Naive B cell (primary cell): ENCODE data around the gene FBN2. TPM values are rescaled to one million over a fixed set of nuclear protein-coding genes. Genes with fewer than 3 reads are reported as not detected.

Source experiments
- ATAC-seq, 2 donors: fragments of 150-1000 bp; cut with Tn5 transposase; 2 replicates each; pipeline ENCODE4 v1.10.0; 2021; ENCODE audit warnings: low read depth in 2 of 2, mild to moderate bottlenecking in 2 of 2, moderate library complexity in 2 of 2
- DNase-seq: peaks from one replicate; pipeline ENCODE4 v3.0.0; 2022
- H3K27ac Mint-ChIP-seq, 6 donors: one replicate each; pipeline ENCODE4 v1.8.0; 2020 to 2022; ENCODE audit warnings: mild to moderate bottlenecking in 6 of 6, mixed read lengths in 6 of 6, moderate library complexity in 5 of 6, inconsistent platforms in 2 of 6
- H3K27me3 Mint-ChIP-seq, 3 donors: one replicate each; pipeline ENCODE4 v1.8.0; 2021 to 2022; ENCODE audit warnings: mixed read lengths in 3 of 3, mild to moderate bottlenecking in 1 of 3
- H3K36me3 Mint-ChIP-seq, 2 donors: one replicate each; pipeline ENCODE4 v1.8.0; 2020 to 2022; ENCODE audit warnings: mixed read lengths in 2 of 2, inconsistent platforms in 1 of 2, mild to moderate bottlenecking in 1 of 2
- H3K4me1 Mint-ChIP-seq, 3 donors: one replicate each; pipeline ENCODE4 v1.8.0; 2020 to 2022; ENCODE audit warnings: mixed read lengths in 3 of 3, inconsistent platforms in 1 of 3, mild to moderate bottlenecking in 1 of 3, moderate library complexity in 1 of 3
- H3K4me3 Mint-ChIP-seq, 8 donors: one replicate each; pipeline ENCODE4 v1.8.0; 2020 to 2022; ENCODE audit warnings: mild to moderate bottlenecking in 8 of 8, mixed read lengths in 8 of 8, moderate library complexity in 8 of 8, inconsistent platforms in 2 of 8
- H3K9me3 Mint-ChIP-seq, 7 donors: one replicate each; pipeline ENCODE4 v1.8.0; 2020 to 2022; ENCODE audit warnings: mixed read lengths in 7 of 7, mild to moderate bottlenecking in 5 of 7, inconsistent platforms in 2 of 7, moderate library complexity in 1 of 7
- polyA plus RNA-seq, 6 donors: library from polyadenylated mRNA; unstranded; fragments of 300-500 nt; fragmentation: Illumina TruSeq; gene quantifications; one replicate each; pipeline ENCODE4 v1.2.3, GENCODE V29; 2021; ENCODE audit warnings: low read depth in 6 of 6

FBN2 gene
- polyA plus RNA-seq, 6 donors from 2014 or later: 0.13 TPM; not detected in 5

GRCh38 chr5:128384068-128384467 lies 154.0 kb downstream of the FBN2 start:
- Mint-ChIP-seq H3K27ac (no peak overlapping the region), H3K36me3 (no peaks in the 10 kb centered on the region), H3K27me3 (no peaks in the 10 kb centered on the region), H3K4me1 (no peaks in the 10 kb centered on the region), H3K9me3 (peaks cover 0 to 5% (median 0%) of the 10 kb centered on the region in 7 donors), H3K4me3 (no peak overlapping the region)
- no peak for ATAC-seq
- DNase-seq: no peak

- no peak overlapping the region for H3K27ac Mint-ChIP-seq
- no peaks in the 10 kb centered on the region for H3K27me3 Mint-ChIP-seq
- peaks cover 0 to 4% (median 0%) of the 10 kb centered on the region in 7 donors for H3K9me3 Mint-ChIP-seq
- H3K36me3 Mint-ChIP-seq: no peaks in the 10 kb centered on the region
- DNase-seq: no peak
- no peak overlapping the region for H3K4me3 Mint-ChIP-seq
- ATAC-seq: no peak
- H3K4me1 Mint-ChIP-seq: no peaks in the 10 kb centered on the region
Observed at GRCh38 chr5:128380337-128380736, 157.7 kb downstream of the FBN2 start.

DNA sequence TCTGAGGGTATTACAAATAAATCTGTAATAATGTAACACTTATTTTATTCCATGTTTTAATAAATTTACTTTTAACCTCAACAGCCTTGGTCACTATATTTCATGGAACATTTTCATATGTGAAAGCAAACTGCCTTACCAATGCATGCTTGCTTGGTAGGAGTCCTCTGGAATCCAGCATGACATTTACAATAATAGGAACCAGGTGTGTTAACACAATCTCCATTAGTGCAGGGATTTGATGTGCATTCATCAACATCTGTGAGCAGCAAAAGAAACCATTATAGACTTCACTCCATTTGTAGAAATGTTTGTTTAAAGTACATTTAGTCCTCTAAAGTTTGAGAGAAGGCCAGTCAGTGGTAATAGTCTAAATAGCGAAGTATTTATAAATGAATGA lies 159.4 kb downstream of the FBN2 start:
- H3K36me3 Mint-ChIP-seq: no peaks in the 10 kb centered on the region
- DNase-seq (no peak), ATAC-seq (no peak)
- no peaks in the 10 kb centered on the region for H3K27me3 Mint-ChIP-seq
- no peak overlapping the region for H3K27ac Mint-ChIP-seq
- H3K9me3 Mint-ChIP-seq: peaks cover 0 to 4% (median 0%) of the 10 kb centered on the region in 7 donors
- H3K4me1 Mint-ChIP-seq: no peaks in the 10 kb centered on the region
- no peak overlapping the region for H3K4me3 Mint-ChIP-seq

- no peak for DNase-seq
- ATAC-seq: no peak
- Mint-ChIP-seq H3K27ac (no peak overlapping the region), H3K4me1 (no peaks in the 10 kb centered on the region), H3K4me3 (no peak overlapping the region), H3K36me3 (no peaks in the 10 kb centered on the region), H3K9me3 (peaks cover 0 to 4% (median 0%) of the 10 kb centered on the region in 7 donors), H3K27me3 (no peaks in the 10 kb centered on the region)
Observed at GRCh38 chr5:128378196-128378595, 159.8 kb downstream of the FBN2 start.

GRCh38 chr5:128376577-128376976 lies 161.5 kb downstream of the FBN2 start:
- H3K27me3 Mint-ChIP-seq: no peaks in the 10 kb centered on the region
- H3K4me1 Mint-ChIP-seq: no peaks in the 10 kb centered on the region
- ATAC-seq: no peak
- no peak overlapping the region for H3K4me3 Mint-ChIP-seq
- DNase-seq: no peak
- no peaks in the 10 kb centered on the region for H3K36me3 Mint-ChIP-seq
- H3K27ac Mint-ChIP-seq: no peak overlapping the region
- peaks cover 0 to 4% (median 0%) of the 10 kb centered on the region in 7 donors for H3K9me3 Mint-ChIP-seq

DNA sequence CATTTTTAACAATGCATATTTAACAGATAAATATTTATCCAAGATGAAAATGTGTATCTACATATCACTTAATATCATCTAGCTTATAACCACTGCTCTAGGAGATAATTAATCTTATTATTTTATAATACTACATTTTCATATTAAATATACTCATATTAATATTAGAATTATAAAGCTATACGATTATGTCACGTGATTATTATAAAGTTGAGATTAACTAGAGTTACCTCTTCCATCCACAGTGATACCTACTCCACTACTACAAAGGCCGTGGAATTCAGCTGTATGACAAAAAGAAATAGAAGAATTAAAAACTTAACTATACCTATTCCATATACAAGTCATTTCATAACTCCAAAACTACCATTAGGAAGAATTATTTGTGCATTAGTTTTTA lies 171.9 kb downstream of the FBN2 start:
- Mint-ChIP-seq H3K27me3 (no peaks in the 10 kb centered on the region), H3K4me1 (no peaks in the 10 kb centered on the region), H3K9me3 (no peaks in the 10 kb centered on the region), H3K36me3 (no peaks in the 10 kb centered on the region), H3K27ac (no peak overlapping the region), H3K4me3 (no peak overlapping the region)
- DNase-seq (no peak), ATAC-seq (no peak)

DNA sequence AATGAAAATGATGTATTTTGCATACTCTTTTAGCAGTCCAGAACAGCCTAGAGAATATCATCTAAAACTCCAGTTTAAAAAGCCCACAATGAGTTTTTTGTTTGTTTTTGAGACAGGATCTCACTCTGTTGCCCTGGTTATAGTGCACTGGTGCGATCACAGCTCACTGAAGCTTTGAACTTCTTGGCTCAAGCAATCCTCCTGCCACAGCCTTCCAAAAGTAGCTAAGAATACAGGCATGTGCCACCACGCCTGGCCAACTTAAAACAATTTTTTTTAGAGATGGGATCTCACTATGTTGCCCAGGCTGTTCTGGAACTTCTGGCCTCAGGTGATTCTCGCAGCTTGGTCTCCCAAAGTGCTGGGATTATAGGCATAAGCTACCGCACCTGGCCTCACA lies 175.7 kb downstream of the FBN2 start:
- no peak overlapping the region for H3K4me3 Mint-ChIP-seq
- H3K4me1 Mint-ChIP-seq: no peaks in the 10 kb centered on the region
- DNase-seq: no peak
- no peaks in the 10 kb centered on the region for H3K27me3 Mint-ChIP-seq
- H3K27ac Mint-ChIP-seq: no peak overlapping the region
- H3K9me3 Mint-ChIP-seq: no peaks in the 10 kb centered on the region
- ATAC-seq: no peak
- H3K36me3 Mint-ChIP-seq: no peaks in the 10 kb centered on the region

DNA sequence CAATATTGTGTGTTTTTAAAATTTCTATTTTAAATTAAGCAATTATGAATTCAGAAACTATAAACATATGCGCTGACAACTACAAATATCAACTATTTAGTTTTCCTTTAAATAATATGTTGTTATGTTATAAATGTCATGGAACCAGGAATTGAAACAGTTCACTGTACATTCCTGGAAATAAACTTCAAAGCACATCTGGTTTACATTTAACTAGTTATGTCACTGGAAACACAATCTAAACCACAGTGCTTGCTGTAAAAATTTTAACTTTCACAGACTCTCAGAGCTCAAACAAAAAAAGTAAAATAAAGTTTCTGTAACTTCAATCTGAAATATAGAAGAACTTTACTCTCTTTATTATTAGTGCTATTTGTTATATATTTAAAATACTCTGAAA lies 179.2 kb downstream of the FBN2 start:
- H3K9me3 Mint-ChIP-seq: peaks cover 0 to 6% (median 0%) of the 10 kb centered on the region in 7 donors
- ATAC-seq: no peak
- peaks cover 0 to 3% (median 0%) of the 10 kb centered on the region in 3 donors for H3K27me3 Mint-ChIP-seq
- no peaks in the 10 kb centered on the region for H3K4me1 Mint-ChIP-seq
- H3K27ac Mint-ChIP-seq: no peak overlapping the region
- DNase-seq: no peak
- no peak overlapping the region for H3K4me3 Mint-ChIP-seq
- H3K36me3 Mint-ChIP-seq: no peaks in the 10 kb centered on the region

DNA sequence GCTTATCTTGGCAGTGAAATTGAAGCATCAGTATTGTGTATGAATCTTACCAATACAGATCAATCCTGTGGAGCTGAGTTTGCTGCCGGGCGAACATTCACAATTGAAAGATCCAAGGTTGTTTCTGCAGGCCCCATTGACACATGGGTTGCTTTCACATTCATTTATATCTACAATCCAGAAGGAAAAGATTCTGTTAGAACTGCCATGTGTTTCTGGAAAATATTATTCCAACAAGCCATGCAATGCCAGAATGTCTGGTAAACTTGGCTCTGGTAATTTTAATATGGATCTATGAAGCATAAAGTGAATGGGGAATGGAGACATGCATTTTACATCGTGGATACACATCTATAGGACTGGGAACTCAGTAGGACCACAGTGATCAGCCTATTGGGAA lies 180.8 kb downstream of the FBN2 start:
- Mint-ChIP-seq H3K4me1 (no peaks in the 10 kb centered on the region), H3K36me3 (no peaks in the 10 kb centered on the region), H3K9me3 (peaks cover 0 to 6% (median 0%) of the 10 kb centered on the region in 7 donors)

GRCh38 chr5:128355961-128356360 lies 182.1 kb downstream of the FBN2 start:
- Mint-ChIP-seq H3K27ac (no peak overlapping the region), H3K4me3 (no peak overlapping the region), H3K4me1 (no peaks in the 10 kb centered on the region)

More for the DNA sequence above, 180.8 kb downstream of the FBN2 start:
- ATAC-seq (no peak), DNase-seq (no peak)
- H3K4me3 Mint-ChIP-seq: no peak overlapping the region
- peaks cover 0 to 3% (median 0%) of the 10 kb centered on the region in 3 donors for H3K27me3 Mint-ChIP-seq
- no peak overlapping the region for H3K27ac Mint-ChIP-seq

DNA sequence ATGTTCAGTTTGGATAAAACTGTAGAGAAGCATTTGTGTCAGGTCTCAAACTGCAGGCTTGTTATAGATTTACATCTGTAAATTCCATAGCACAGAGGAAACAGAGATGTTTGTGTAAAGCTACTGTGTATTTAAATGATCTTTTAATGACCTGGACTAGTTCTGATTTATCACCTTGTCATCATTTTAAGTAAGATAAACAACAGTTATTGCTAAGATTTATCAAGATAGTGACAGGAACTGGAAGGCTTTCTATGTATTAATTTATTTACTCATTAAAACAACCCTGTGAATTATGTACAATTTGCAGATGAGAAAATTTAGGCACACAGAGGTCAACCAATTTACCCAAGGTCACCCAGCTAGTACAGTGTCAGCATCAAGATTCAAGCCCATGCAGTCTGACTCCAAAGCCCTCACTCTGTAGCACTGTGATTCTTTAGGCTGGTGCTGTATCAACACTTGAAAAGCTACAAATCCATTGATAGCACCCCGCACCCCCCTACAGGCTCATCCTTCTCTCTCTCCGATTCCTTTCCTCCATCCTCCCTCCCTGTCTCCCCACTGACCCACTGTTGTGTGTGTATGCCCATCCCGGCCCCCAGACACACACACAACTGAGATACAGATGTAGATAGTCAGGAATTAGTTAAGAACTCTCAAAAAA lies 184.5 kb downstream of the FBN2 start:
- H3K4me3 Mint-ChIP-seq: no peak overlapping the region
- H3K27ac Mint-ChIP-seq: no peak overlapping the region
- no peaks in the 10 kb centered on the region for H3K36me3 Mint-ChIP-seq
- H3K27me3 Mint-ChIP-seq: peaks cover 0 to 3% (median 0%) of the 10 kb centered on the region in 3 donors
- no peaks in the 10 kb centered on the region for H3K4me1 Mint-ChIP-seq
- ATAC-seq (no peak), DNase-seq (no peak)
- peaks cover 0 to 6% (median 0%) of the 10 kb centered on the region in 7 donors for H3K9me3 Mint-ChIP-seq

More at GRCh38 chr5:128355961-128356360, 182.1 kb downstream of the FBN2 start:
- no peaks in the 10 kb centered on the region for H3K36me3 Mint-ChIP-seq
- DNase-seq (no peak), ATAC-seq (no peak)
- peaks cover 0 to 6% (median 0%) of the 10 kb centered on the region in 7 donors for H3K9me3 Mint-ChIP-seq
- peaks cover 0 to 3% (median 0%) of the 10 kb centered on the region in 3 donors for H3K27me3 Mint-ChIP-seq

DNA sequence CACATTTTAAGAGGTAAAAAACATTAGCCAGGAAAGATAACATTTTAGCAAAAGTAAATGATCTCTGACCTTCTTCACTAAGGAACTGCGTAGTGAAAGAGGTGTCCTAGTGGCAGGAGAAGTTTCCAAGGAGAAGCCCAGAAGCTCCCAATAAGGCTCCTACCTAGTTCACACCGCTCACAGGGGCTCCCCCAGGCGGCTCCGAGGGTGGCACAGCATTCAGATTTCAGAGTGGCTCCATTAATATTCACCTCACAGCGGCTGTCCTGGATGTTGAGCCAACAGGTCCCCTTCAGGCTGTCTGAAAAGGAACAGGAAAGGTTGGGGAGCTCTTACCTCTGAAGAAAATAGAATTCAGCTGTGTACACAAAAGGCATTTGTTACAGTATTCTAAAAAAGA lies 187.3 kb downstream of the FBN2 start:
- no peak for DNase-seq
- Mint-ChIP-seq H3K4me3 (no peak overlapping the region), H3K36me3 (no peaks in the 10 kb centered on the region), H3K4me1 (no peaks in the 10 kb centered on the region), H3K27ac (no peak overlapping the region), H3K9me3 (peaks cover 0 to 6% (median 0%) of the 10 kb centered on the region in 7 donors), H3K27me3 (peaks cover 0 to 3% (median 0%) of the 10 kb centered on the region in 3 donors)
- ATAC-seq: no peak

DNA sequence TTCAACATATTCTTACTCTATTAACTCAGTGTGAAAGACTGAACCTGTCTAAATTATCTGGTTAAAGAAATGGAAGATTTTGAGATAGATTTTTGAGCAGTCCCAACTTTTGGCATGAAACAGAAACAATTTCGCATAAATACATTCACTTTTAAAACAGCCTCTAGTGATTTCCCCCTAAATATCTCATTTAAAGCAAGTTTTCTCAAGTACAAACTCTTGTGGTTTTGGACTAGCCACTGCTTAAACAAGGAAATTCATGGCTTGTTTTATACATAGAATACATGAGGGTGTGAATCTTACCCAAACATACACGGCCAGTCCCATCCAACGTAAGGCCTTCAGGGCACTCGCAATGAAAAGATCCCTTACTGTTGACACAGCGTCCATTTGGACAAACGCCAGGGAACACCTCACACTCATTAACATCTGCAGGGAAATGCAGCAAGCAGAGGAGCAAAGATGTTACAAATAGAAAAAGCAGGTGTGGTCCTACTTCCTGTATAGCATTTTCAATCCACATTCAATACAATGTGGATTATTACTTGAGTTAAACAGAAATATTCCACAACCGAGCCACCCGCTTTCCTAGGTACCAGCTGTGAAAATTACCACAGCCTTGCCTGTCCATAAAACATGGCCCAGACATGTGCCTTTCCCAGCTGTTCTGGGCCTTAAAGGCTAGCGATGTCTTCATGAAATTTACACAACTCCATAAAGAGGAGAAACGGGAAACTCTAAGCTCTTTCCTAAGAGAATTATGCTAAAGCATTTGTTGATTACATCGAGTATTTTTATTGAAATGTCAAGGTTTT lies 188.8 kb downstream of the FBN2 start:
- no peak overlapping the region for H3K4me3 Mint-ChIP-seq
- no peak overlapping the region for H3K27ac Mint-ChIP-seq
- no peaks in the 10 kb centered on the region for H3K27me3 Mint-ChIP-seq
- ATAC-seq: no peak
- DNase-seq: no peak
- peaks cover 0 to 3% (median 0%) of the 10 kb centered on the region in 7 donors for H3K9me3 Mint-ChIP-seq
- no peaks in the 10 kb centered on the region for H3K4me1 Mint-ChIP-seq
- no peaks in the 10 kb centered on the region for H3K36me3 Mint-ChIP-seq

DNA sequence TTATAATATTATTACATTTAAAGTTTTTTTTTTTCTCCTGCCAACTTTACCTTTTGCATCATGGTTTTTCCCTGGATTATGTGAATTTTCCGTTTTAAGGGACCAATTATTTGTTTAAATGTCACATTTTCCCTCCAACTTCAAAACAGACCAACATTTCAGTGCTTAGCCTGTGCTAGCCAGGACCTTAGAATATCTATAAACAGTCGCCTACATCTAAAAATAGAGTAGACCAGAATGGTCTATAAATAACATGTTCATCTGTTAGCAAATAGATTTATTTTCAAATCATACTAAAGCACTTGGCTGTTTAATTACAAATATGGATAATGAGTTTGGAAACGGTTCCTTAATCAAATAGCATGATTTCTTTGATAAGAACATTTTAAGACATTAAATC lies 192.0 kb downstream of the FBN2 start:
- ATAC-seq: no peak
- Mint-ChIP-seq H3K27ac (no peak overlapping the region), H3K36me3 (no peaks in the 10 kb centered on the region), H3K9me3 (peaks cover 0 to 14% (median 2%) of the 10 kb centered on the region in 7 donors), H3K27me3 (no peaks in the 10 kb centered on the region), H3K4me3 (peak overlapping the region in 1 of 8 donors; percentile 29), H3K4me1 (no peaks in the 10 kb centered on the region)
- no peak for DNase-seq
